NCI-H748 treated with DMSO at 0.1 percent for 48 hours (cell line): ENCODE data around the gene ZMYND10.

Experiments
- DNase-seq: peaks from one replicate; lab custom pipeline; 2025; lab: John Stamatoyannopoulos, UW

The ZMYND10 gene

GRCh38 chr3:50345586-50346234 is at the start of gene ZMYND10:
ZMYND10 (minus strand) TSS chr3:50345732; CDS start chr3:50345579, 153 bp downstream.
- DNase-seq, result peak; percentile 39

GRCh38 chr3:50393061-50393460 is 47.5 kb upstream of the ZMYND10 start:
- DNase-seq, result no peak

GRCh38 chr3:50392101-50392715 is 46.7 kb upstream of the ZMYND10 start:
- no peak for DNase-seq

- no peak for DNase-seq
Observed at GRCh38 chr3:50390508-50391224, 45.1 kb upstream of the ZMYND10 start.

GRCh38 chr3:50389414-50389767 is 43.9 kb upstream of the ZMYND10 start:
- no peak for DNase-seq

GRCh38 chr3:50388720-50389413 is 43.3 kb upstream of the ZMYND10 start:
- no peak for DNase-seq

- DNase-seq, result no peak
Observed at GRCh38 chr3:50388016-50388719, 42.6 kb upstream of the ZMYND10 start.

- no peak for DNase-seq
Observed at GRCh38 chr3:50385754-50386153, 40.2 kb upstream of the ZMYND10 start.

- no peak for DNase-seq
Observed at GRCh38 chr3:50383750-50384149, 38.2 kb upstream of the ZMYND10 start.

- DNase-seq, result no peak
Observed at GRCh38 chr3:50382722-50383121, 37.2 kb upstream of the ZMYND10 start.

GRCh38 chr3:50381383-50381782 is 35.9 kb upstream of the ZMYND10 start:
- DNase-seq, result no peak

- no peak for DNase-seq
Observed at GRCh38 chr3:50380405-50381085, 35.0 kb upstream of the ZMYND10 start.

GRCh38 chr3:50378757-50379156 is 33.2 kb upstream of the ZMYND10 start:
- DNase-seq, result no peak

- no peak for DNase-seq
Observed at GRCh38 chr3:50378024-50378423, 32.5 kb upstream of the ZMYND10 start.

- DNase-seq, result peak; percentile 2
Observed at GRCh38 chr3:50375258-50375931, 29.9 kb upstream of the ZMYND10 start.

- no peak for DNase-seq
Observed at GRCh38 chr3:50374363-50375257, 29.1 kb upstream of the ZMYND10 start.

GRCh38 chr3:50373146-50374051 is 27.9 kb upstream of the ZMYND10 start:
- no peak for DNase-seq

GRCh38 chr3:50372349-50372748 is 26.8 kb upstream of the ZMYND10 start:
- DNase-seq, result no peak
